K562 (cell line): Measurements from ENCODE around the gene CCDC186. TPM values are rescaled to one million over a fixed set of nuclear protein-coding genes. Genes with fewer than 3 reads are reported as not detected.

Experiments
- ATAC-seq: fragments of 200-7000 bp; cut with Tn5 transposase; 3 replicates; pipeline ENCODE4 v1.9.1; 2020; ENCODE audit warnings: moderate library complexity
- BruUV-seq: library from RNA; stranded (reverse); fragments of 400-500 nt; replicated peaks from 2 replicates; lab custom pipeline; 2021; lab: Mats Ljungman, UMichigan
- CTCF ChIA-PET: fragments of 300-600 bp; formaldehyde crosslinking; extraction: SDS; loops from one replicate; lab custom pipeline; 2021; ENCODE audit warnings: low intra/inter-chr PET ratio; lab: Yijun Ruan, JAX
- POLR2A ChIA-PET: fragments of 300-600, 350-650 bp; sonication (Branson Sonifier 250); formaldehyde crosslinking; extraction: SDS; loops from one replicate; lab custom pipeline; 2021; ENCODE audit warnings: antibody characterized with exemption, inconsistent platforms; lab: Yijun Ruan, JAX
- DNase-seq, 4 experiments: peaks; one replicate each; pipeline versions ENCODE4 v3.0.0 to v3.0.0-alpha.2; 2011 to 2018; ENCODE audit warnings: low spot score in 3 of 4, mixed read lengths in 3 of 4; ENCODE audit errors: extremely low read depth in 1 of 4
- FAIRE-seq: peaks from 2 replicates; lab custom pipeline; 2011; peaks lifted over from hg19 to GRCh38; lab: Jason Lieb, UNC
- H2AFZ ChIP-seq: 2 replicates; pipeline ENCODE4 v1.6.0; 2011; ENCODE audit warnings: low read depth, low read length, control low read depth, inconsistent platforms
- H3K27ac ChIP-seq: fragments of 200-600 bp; 3 replicates; pipeline ENCODE4 v1.8.0; 2011; ENCODE audit warnings: low read depth, mild to moderate bottlenecking, control low read depth, inconsistent platforms, low read length, moderate library complexity, mixed read lengths; ENCODE audit errors: extremely low read depth
- H3K27me3 ChIP-seq, 2 experiments: fragments of 300-600 bp in 1 of 2; 2 replicates in 1 of 2; 3 replicates in 1 of 2; pipeline versions ENCODE4 v1.6.0 to v1.8.0; 2011; ENCODE audit warnings: inconsistent platforms in 2 of 2, low read length in 2 of 2, mild to moderate bottlenecking in 1 of 2, mixed read lengths in 1 of 2, moderate library complexity in 1 of 2; ENCODE audit not compliant: control insufficient read depth in 2 of 2, insufficient read depth in 2 of 2
- H3K36me3 ChIP-seq: fragments of 300-600 bp; 3 replicates; pipeline ENCODE4 v1.8.0; 2011; ENCODE audit warnings: mild to moderate bottlenecking, low read length, inconsistent platforms; ENCODE audit not compliant: control insufficient read depth, insufficient read depth
- H3K4me1 ChIP-seq, 2 experiments: fragments of 200-600 bp in 1 of 2; replicated peaks in 1 of 2; 2 replicates in 1 of 2; 3 replicates in 1 of 2; pipeline versions ENCODE4 v1.5.1 to v1.8.0; 2011; ENCODE audit warnings: inconsistent platforms in 2 of 2, low read length in 2 of 2, mild to moderate bottlenecking in 1 of 2, mixed read lengths in 1 of 2, moderate library complexity in 1 of 2; ENCODE audit not compliant: control insufficient read depth in 2 of 2, insufficient read depth in 2 of 2
- H3K4me2 ChIP-seq: 2 replicates; pipeline ENCODE4 v1.6.1; 2011; ENCODE audit warnings: low read length, control low read depth, inconsistent platforms, mixed read lengths; ENCODE audit not compliant: insufficient read depth
- H3K4me3 ChIP-seq: fragments of 200-600 bp; sonication (generic), shearing (Covaris generic); 2 replicates; pipeline ENCODE4 v1.5.1; 2016; ENCODE audit warnings: control low read depth, inconsistent platforms
- H3K79me2 ChIP-seq: fragments of 200-600 bp; 3 replicates; pipeline ENCODE4 v1.8.0; 2011; ENCODE audit warnings: low read length, inconsistent platforms; ENCODE audit not compliant: control insufficient read depth, insufficient read depth
- H3K9ac ChIP-seq, 2 experiments: 2 replicates each; pipeline versions ENCODE4 v1.6.0 to v1.6.1; 2011; ENCODE audit warnings: low read depth in 2 of 2, low read length in 2 of 2, control low read depth in 1 of 2, inconsistent platforms in 1 of 2, mild to moderate bottlenecking in 1 of 2, mixed read lengths in 1 of 2; ENCODE audit not compliant: insufficient read depth in 1 of 2
- H3K9me1 ChIP-seq: one replicate; pipeline ENCODE4 v1.6.0; 2011; ENCODE audit warnings: inconsistent platforms, mild to moderate bottlenecking, low read length, moderate library complexity; ENCODE audit not compliant: control insufficient read depth, insufficient read depth
- H3K9me3 ChIP-seq: replicated peaks from 2 replicates; pipeline ENCODE4 v1.5.1; 2011; ENCODE audit warnings: low read depth, low read length, inconsistent platforms; ENCODE audit not compliant: control insufficient read depth, insufficient read depth
- H4K20me1 ChIP-seq: replicated peaks from 2 replicates; pipeline ENCODE4 v1.6.1; 2011; ENCODE audit warnings: low read length, inconsistent platforms, mixed read lengths; ENCODE audit not compliant: control insufficient read depth, insufficient read depth
- ASH1L ChIP-seq: fragments of 450-650 bp; IDR thresholded peaks from 2 replicates; pipeline ENCODE4 v1.6.1; 2018; ENCODE audit warnings: borderline replicate concordance, mild to moderate bottlenecking, low read depth; ENCODE audit not compliant: partially characterized antibody
- BRCA1 ChIP-seq, 2 experiments: fragments of 450-650 bp in 1 of 2; sonication (generic) in 1 of 2; formaldehyde crosslinking in 1 of 2; IDR thresholded peaks; 2 replicates each; pipeline versions ENCODE4 v1.5.0 to v1.6.1; 2017 to 2020; ENCODE audit warnings: mild to moderate bottlenecking in 1 of 2, missing genetic modification reagents in 1 of 2
- CBX5 ChIP-seq: IDR thresholded peaks from 2 replicates; pipeline ENCODE4 v1.6.1; 2014; ENCODE audit warnings: low read depth, borderline replicate concordance
- GABPA ChIP-seq: fragments of 200-800 bp; sonication (Bioruptor generic); conservative IDR thresholded peaks from 2 replicates; pipeline ENCODE4 v1.6.1; 2016; ENCODE audit warnings: low read depth, missing genetic modification characterization, missing compliant biosample characterization
- GTF2A2 ChIP-seq: IDR thresholded peaks from 2 replicates; pipeline ENCODE4 v1.6.1; 2016; ENCODE audit warnings: mild to moderate bottlenecking, missing genetic modification characterization, missing compliant biosample characterization
- HDAC3 ChIP-seq: fragments of 450-650 bp; IDR thresholded peaks from 2 replicates; pipeline ENCODE4 v1.6.1; 2018; ENCODE audit warnings: borderline replicate concordance, mild to moderate bottlenecking, moderate library complexity; ENCODE audit not compliant: partially characterized antibody
- SETDB1 ChIP-seq: IDR thresholded peaks from one replicate; pipeline ENCODE4 v1.6.1; 2012; ENCODE audit warnings: low read length, control low read depth, inconsistent platforms
- TEAD4 ChIP-seq, 2 experiments: sonication (generic) in 1 of 2; formaldehyde crosslinking in 1 of 2; IDR thresholded peaks; 2 replicates each; pipeline versions ENCODE4 v1.6.1 to v1.8.0; 2012 to 2022; ENCODE audit warnings: borderline replicate concordance in 1 of 2, inconsistent platforms in 1 of 2, low read length in 1 of 2, mild to moderate bottlenecking in 1 of 2, missing genetic modification reagents in 1 of 2
- TRIM24 ChIP-seq, 2 experiments: fragments of 450-650 bp; IDR thresholded peaks; 2 replicates each; pipeline ENCODE4 v1.6.1; 2016
- TRIM28 ChIP-seq: fragments of 450-650 bp; IDR thresholded peaks from 2 replicates; pipeline ENCODE4 v1.6.1; 2017
- ZNF780A ChIP-seq: fragments of 250-450 bp; sonication (Bioruptor Pico); IDR thresholded peaks from 2 replicates; pipeline ENCODE4 v1.5.0; 2021; ENCODE audit warnings: mild to moderate bottlenecking
- ZZZ3 ChIP-seq: fragments of 450-650 bp; IDR thresholded peaks from 2 replicates; pipeline ENCODE4 v1.6.1; 2016; ENCODE audit warnings: antibody characterized with exemption, mild to moderate bottlenecking, moderate library complexity
- WGBS: fragments of 100-300 bp; shearing (Covaris generic); methylation state at CpG from one replicate; pipeline ENCODE4 v1.1.6; 2016; ENCODE audit warnings: low coverage, mixed read lengths; ENCODE audit not compliant: insufficient coverage; ENCODE audit errors: missing lambda C conversion rate; 5-methylcytosine and 5-hydroxymethylcytosine counted together
- in situ Hi-C: fragments of 300-500 bp; cut with MboI; formaldehyde crosslinking; loops from 4 replicates; pipeline ENCODE4 v1.15.0; 2018; ENCODE audit warnings: inconsistent platforms, mixed read lengths
- intact Hi-C: fragments of 100-400 bp; cut with micrococcal nuclease; formaldehyde crosslinking; loops from 2 replicates; pipeline ENCODE4 v1.14.2; 2022
- polyA plus RNA-seq, 8 experiments: library from polyadenylated mRNA; depleted of rRNA in 4 of 8; stranded (reverse) in 5 of 8; unstranded in 3 of 8; fragments of >200 nt; fragmentation: Nextera tagmentation in 2 of 8; fragmentation: Illumina TruSeq in 1 of 8; extraction: Ambion mirVana in 2 of 8; extraction: Trizol in 1 of 8; gene quantifications; 2 replicates each; pipeline versions ENCODE4 v1.2.1 to v1.2.3, GENCODE V29; 2011 to 2014; ENCODE audit warnings: inconsistent platforms in 1 of 8, missing spikeins in 1 of 8
- total RNA-seq, 7 experiments: library from RNA; depleted of rRNA in 6 of 7; stranded (reverse); fragments of >200 nt in 6 of 7; fragmentation: Illumina TruSeq in 2 of 7; extraction: Trizol in 2 of 7; gene quantifications; 2 replicates each; pipeline versions ENCODE4 v1.2.1 to v1.2.3, GENCODE V29; 2011 to 2021; ENCODE audit warnings: low replicate concordance in 1 of 7
- TF ChIP-seq, protein P1 (sequence below): sonication (generic); formaldehyde crosslinking; IDR thresholded peaks from 2 replicates; pipeline ENCODE4 v1.8.1; 2023; ENCODE audit warnings: mild to moderate bottlenecking, missing genetic modification reagents
- TF ChIP-seq, protein P2 (sequence below), 2 experiments: fragments of 450-650 bp; formaldehyde crosslinking in 1 of 2; IDR thresholded peaks; 2 replicates each; pipeline versions ENCODE4 v1.4.0 to v1.6.1; 2014 to 2020; ENCODE audit warnings: mild to moderate bottlenecking in 2 of 2, borderline replicate concordance in 1 of 2, low read depth in 1 of 2

The CCDC186 gene
- total and polyA plus RNA-seq, 9 of the 15 experiments (the other 6 are each of a cell fraction or from before 2014, with no cell fraction given) = 2.0 to 7.5 (median 4.7) TPM

DNA sequence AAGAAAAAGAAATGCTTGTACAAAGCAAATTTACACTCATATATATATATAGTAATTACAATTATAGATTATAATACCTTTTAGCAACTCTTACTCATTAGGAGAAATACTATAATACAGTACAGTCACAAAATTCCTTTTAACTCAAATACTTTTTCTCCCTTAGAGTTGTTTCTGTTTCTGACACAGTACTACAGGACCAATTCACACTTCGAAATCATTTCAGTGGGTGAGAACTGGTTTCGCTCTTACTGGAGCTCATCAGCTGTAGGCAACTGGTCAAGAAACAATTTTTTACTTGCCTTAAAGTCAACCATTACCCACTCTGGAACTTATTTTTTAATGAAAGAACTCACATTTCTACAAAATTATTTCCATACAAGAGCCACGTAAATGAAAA, 6.0 kb downstream of the CCDC186 start (continued):
- TF ChIP-seq TEAD4 (IDR thresholded peaks at IDR 0.05; ENCODE audit: low read length) = no peak
- TF ChIP-seq TEAD4 (CRISPR knock-in tag; IDR thresholded peaks at IDR 0.05; ENCODE audit: borderline replicate concordance) = no peak
- no peak for TF ChIP-seq GABPA (tag)
- no peak for TF ChIP-seq CBX5
- TF ChIP-seq, protein P1, sequence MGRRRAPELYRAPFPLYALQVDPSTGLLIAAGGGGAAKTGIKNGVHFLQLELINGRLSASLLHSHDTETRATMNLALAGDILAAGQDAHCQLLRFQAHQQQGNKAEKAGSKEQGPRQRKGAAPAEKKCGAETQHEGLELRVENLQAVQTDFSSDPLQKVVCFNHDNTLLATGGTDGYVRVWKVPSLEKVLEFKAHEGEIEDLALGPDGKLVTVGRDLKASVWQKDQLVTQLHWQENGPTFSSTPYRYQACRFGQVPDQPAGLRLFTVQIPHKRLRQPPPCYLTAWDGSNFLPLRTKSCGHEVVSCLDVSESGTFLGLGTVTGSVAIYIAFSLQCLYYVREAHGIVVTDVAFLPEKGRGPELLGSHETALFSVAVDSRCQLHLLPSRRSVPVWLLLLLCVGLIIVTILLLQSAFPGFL (CRISPR knock-in tag) = no peak
- TF ChIP-seq ZZZ3 = no peak
- no peak for TF ChIP-seq HDAC3
- TF ChIP-seq ASH1L = no peak

DNA sequence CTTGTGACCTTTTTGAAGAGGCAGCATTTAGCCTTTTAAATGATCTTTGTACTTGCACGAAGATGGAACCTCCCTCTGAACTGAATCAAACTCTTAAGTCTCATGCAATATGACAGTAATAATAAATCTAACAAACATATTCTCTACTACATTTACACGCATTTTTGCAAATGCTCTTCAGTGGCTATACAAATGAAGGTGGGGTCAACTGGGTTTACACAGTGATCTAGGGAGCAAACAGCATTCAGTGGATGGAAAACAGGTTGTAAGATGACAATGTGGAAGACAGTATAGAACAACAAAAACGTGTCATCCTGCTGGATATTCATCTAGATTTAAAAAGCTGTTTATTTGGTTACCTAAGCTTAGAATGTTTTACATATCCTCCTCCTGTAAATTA, 7.5 kb downstream of the CCDC186 start:
- no TSS peak for BruUV-seq
- WGBS = 35% methylated on average over 3 of the region's 3 CpGs
- POLR2A ChIA-PET = no interaction called here
- TF ChIP-seq GTF2A2 (tag) = no peak
- TF ChIP-seq ZNF780A = no peak
- TF ChIP-seq TRIM28 = no peak
- TF ChIP-seq TRIM24 (IDR thresholded peaks at IDR 0.05) = no peak
- TF ChIP-seq, protein P2, sequence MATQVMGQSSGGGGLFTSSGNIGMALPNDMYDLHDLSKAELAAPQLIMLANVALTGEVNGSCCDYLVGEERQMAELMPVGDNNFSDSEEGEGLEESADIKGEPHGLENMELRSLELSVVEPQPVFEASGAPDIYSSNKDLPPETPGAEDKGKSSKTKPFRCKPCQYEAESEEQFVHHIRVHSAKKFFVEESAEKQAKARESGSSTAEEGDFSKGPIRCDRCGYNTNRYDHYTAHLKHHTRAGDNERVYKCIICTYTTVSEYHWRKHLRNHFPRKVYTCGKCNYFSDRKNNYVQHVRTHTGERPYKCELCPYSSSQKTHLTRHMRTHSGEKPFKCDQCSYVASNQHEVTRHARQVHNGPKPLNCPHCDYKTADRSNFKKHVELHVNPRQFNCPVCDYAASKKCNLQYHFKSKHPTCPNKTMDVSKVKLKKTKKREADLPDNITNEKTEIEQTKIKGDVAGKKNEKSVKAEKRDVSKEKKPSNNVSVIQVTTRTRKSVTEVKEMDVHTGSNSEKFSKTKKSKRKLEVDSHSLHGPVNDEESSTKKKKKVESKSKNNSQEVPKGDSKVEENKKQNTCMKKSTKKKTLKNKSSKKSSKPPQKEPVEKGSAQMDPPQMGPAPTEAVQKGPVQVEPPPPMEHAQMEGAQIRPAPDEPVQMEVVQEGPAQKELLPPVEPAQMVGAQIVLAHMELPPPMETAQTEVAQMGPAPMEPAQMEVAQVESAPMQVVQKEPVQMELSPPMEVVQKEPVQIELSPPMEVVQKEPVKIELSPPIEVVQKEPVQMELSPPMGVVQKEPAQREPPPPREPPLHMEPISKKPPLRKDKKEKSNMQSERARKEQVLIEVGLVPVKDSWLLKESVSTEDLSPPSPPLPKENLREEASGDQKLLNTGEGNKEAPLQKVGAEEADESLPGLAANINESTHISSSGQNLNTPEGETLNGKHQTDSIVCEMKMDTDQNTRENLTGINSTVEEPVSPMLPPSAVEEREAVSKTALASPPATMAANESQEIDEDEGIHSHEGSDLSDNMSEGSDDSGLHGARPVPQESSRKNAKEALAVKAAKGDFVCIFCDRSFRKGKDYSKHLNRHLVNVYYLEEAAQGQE (IDR thresholded peaks at IDR 0.05; ENCODE audit: borderline replicate concordance) = no peak
- TF ChIP-seq, protein P2 (CRISPR knock-in tag; IDR thresholded peaks at IDR 0.05; ENCODE audit: low read depth) = no peak
- TF ChIP-seq SETDB1 = no peak
- TF ChIP-seq BRCA1 (IDR thresholded peaks at IDR 0.05) = no peak
- no peak for TF ChIP-seq BRCA1 (CRISPR knock-in tag; IDR thresholded peaks at IDR 0.05)

More for the DNA sequence above, 7.5 kb downstream of the CCDC186 start:
- H3K4me3 ChIP-seq = no peak overlapping the region
- CTCF ChIA-PET = no interaction called here
- in situ Hi-C loops (no loop called here), intact Hi-C loops (no loop called here)
- H3K9me1 ChIP-seq = no peaks in the 10 kb centered on the region
- no peak overlapping the region for H3K4me2 ChIP-seq
- no peaks in the 10 kb centered on the region for H3K4me1 ChIP-seq
- H3K79me2 ChIP-seq = peaks cover 20% of the 10 kb centered on the region
- H3K9me3 ChIP-seq = no peaks in the 10 kb centered on the region; the same call in 1 of the 2 replicates
- H2AFZ ChIP-seq = no peak overlapping the region
- DNase-seq (no peak), FAIRE-seq (no peak), ATAC-seq (no peak)
- no peaks in the 10 kb centered on the region for H3K27me3 ChIP-seq
- no peak overlapping the region for H3K9ac ChIP-seq
- no peak overlapping the region for H3K27ac ChIP-seq
- no peaks in the 10 kb centered on the region for H4K20me1 ChIP-seq
- no peaks in the 10 kb centered on the region for H3K36me3 ChIP-seq
